Measurements from ENCODE around the gene CECR2.

Gene CECR2

GRCh38 chr22:17580441-17581031, 211.3 kb downstream of the CECR2 start:
- DNase-seq (ENCODE audit: low read depth in 1 of 2, low spot score in 1 of 2): no peak
- in situ Hi-C loops (cut with HindIII; ENCODE audit: low pct_unique_long_range_greater_than_20kb, low sequenced_read_pairs): no loop called here
- no peak for TF ChIP-seq JUND (IDR thresholded peaks at IDR 0.05; ENCODE audit: low read depth)

- TF ChIP-seq JUND (IDR thresholded peaks at IDR 0.05; ENCODE audit: low read depth): no peak
- no peak for DNase-seq (ENCODE audit: low read depth in 1 of 2, low spot score in 1 of 2)
- in situ Hi-C loops (cut with HindIII; ENCODE audit: low pct_unique_long_range_greater_than_20kb, low sequenced_read_pairs): no loop called here
Observed at GRCh38 chr22:17581056-17581455, 211.8 kb downstream of the CECR2 start.

GRCh38 chr22:17581631-17582030, 212.4 kb downstream of the CECR2 start:
- TF ChIP-seq JUND (IDR thresholded peaks at IDR 0.05; ENCODE audit: low read depth): no peak
- in situ Hi-C loops (cut with HindIII; ENCODE audit: low pct_unique_long_range_greater_than_20kb, low sequenced_read_pairs): no loop called here
- no peak for DNase-seq (ENCODE audit: low read depth in 1 of 2, low spot score in 1 of 2)

GRCh38 chr22:17583151-17583550, 213.9 kb downstream of the CECR2 start:
- in situ Hi-C loops (cut with HindIII; ENCODE audit: low pct_unique_long_range_greater_than_20kb, low sequenced_read_pairs): no loop called here
- TF ChIP-seq JUND (IDR thresholded peaks at IDR 0.05; ENCODE audit: low read depth): no peak
- DNase-seq (ENCODE audit: low read depth in 1 of 2, low spot score in 1 of 2): no peak

GRCh38 chr22:17586831-17587440, 217.7 kb downstream of the CECR2 start:
- DNase-seq (ENCODE audit: low read depth in 1 of 2, low spot score in 1 of 2): no peak
- TF ChIP-seq JUND (IDR thresholded peaks at IDR 0.05; ENCODE audit: low read depth): no peak
- in situ Hi-C loops (cut with HindIII; ENCODE audit: low pct_unique_long_range_greater_than_20kb, low sequenced_read_pairs): no loop called here

GRCh38 chr22:17587629-17588028, 218.4 kb downstream of the CECR2 start:
- no peak for DNase-seq (ENCODE audit: low read depth in 1 of 2, low spot score in 1 of 2)
- in situ Hi-C loops (cut with HindIII; ENCODE audit: low pct_unique_long_range_greater_than_20kb, low sequenced_read_pairs): no loop called here
- TF ChIP-seq JUND (IDR thresholded peaks at IDR 0.05; ENCODE audit: low read depth): no peak

- DNase-seq (ENCODE audit: low read depth in 1 of 2, low spot score in 1 of 2): no peak
- TF ChIP-seq JUND (IDR thresholded peaks at IDR 0.05; ENCODE audit: low read depth): no peak
- in situ Hi-C loops (cut with HindIII; ENCODE audit: low pct_unique_long_range_greater_than_20kb, low sequenced_read_pairs): no loop called here
Observed at GRCh38 chr22:17588606-17589005, 219.3 kb downstream of the CECR2 start.

GRCh38 chr22:17589810-17590375, 220.6 kb downstream of the CECR2 start:
- no peak for TF ChIP-seq JUND (IDR thresholded peaks at IDR 0.05; ENCODE audit: low read depth)
- no peak for DNase-seq (ENCODE audit: low read depth in 1 of 2, low spot score in 1 of 2)
- in situ Hi-C loops (cut with HindIII; ENCODE audit: low pct_unique_long_range_greater_than_20kb, low sequenced_read_pairs): no loop called here

- no peak for TF ChIP-seq JUND (IDR thresholded peaks at IDR 0.05; ENCODE audit: low read depth)
- no peak for DNase-seq (ENCODE audit: low read depth in 1 of 2, low spot score in 1 of 2)
- in situ Hi-C loops (cut with HindIII; ENCODE audit: low pct_unique_long_range_greater_than_20kb, low sequenced_read_pairs): no loop called here
Observed at GRCh38 chr22:17590586-17590985, 221.3 kb downstream of the CECR2 start.

GRCh38 chr22:17592201-17592600, 222.9 kb downstream of the CECR2 start:
- in situ Hi-C loops (cut with HindIII; ENCODE audit: low pct_unique_long_range_greater_than_20kb, low sequenced_read_pairs): no loop called here
- DNase-seq (ENCODE audit: low read depth in 1 of 2, low spot score in 1 of 2): no peak
- no peak for TF ChIP-seq JUND (IDR thresholded peaks at IDR 0.05; ENCODE audit: low read depth)

- in situ Hi-C loops (cut with HindIII; ENCODE audit: low pct_unique_long_range_greater_than_20kb, low sequenced_read_pairs): no loop called here
- DNase-seq (ENCODE audit: low read depth in 1 of 2, low spot score in 1 of 2): no peak
- no peak for TF ChIP-seq JUND (IDR thresholded peaks at IDR 0.05; ENCODE audit: low read depth)
Observed at GRCh38 chr22:17596226-17596625, 227.0 kb downstream of the CECR2 start.

GRCh38 chr22:17597217-17597616, 228.0 kb downstream of the CECR2 start:
- TF ChIP-seq JUND (IDR thresholded peaks at IDR 0.05; ENCODE audit: low read depth): no peak
- no peak for DNase-seq (ENCODE audit: low read depth in 1 of 2, low spot score in 1 of 2)
- in situ Hi-C loops (cut with HindIII; ENCODE audit: low pct_unique_long_range_greater_than_20kb, low sequenced_read_pairs): no loop called here

GRCh38 chr22:17598318-17598717, 229.1 kb downstream of the CECR2 start:
- no peak for DNase-seq (ENCODE audit: low read depth in 1 of 2, low spot score in 1 of 2)
- in situ Hi-C loops (cut with HindIII; ENCODE audit: low pct_unique_long_range_greater_than_20kb, low sequenced_read_pairs): no loop called here
- no peak for TF ChIP-seq JUND (IDR thresholded peaks at IDR 0.05; ENCODE audit: low read depth)
